Measurements from ENCODE around the gene BOK. TPM values are rescaled to one million over a fixed set of nuclear protein-coding genes. Genes with fewer than 3 reads are reported as not detected.

BOK gene
- total RNA-seq, 1 experiment from 2014 or later = 33.9 TPM

DNA sequence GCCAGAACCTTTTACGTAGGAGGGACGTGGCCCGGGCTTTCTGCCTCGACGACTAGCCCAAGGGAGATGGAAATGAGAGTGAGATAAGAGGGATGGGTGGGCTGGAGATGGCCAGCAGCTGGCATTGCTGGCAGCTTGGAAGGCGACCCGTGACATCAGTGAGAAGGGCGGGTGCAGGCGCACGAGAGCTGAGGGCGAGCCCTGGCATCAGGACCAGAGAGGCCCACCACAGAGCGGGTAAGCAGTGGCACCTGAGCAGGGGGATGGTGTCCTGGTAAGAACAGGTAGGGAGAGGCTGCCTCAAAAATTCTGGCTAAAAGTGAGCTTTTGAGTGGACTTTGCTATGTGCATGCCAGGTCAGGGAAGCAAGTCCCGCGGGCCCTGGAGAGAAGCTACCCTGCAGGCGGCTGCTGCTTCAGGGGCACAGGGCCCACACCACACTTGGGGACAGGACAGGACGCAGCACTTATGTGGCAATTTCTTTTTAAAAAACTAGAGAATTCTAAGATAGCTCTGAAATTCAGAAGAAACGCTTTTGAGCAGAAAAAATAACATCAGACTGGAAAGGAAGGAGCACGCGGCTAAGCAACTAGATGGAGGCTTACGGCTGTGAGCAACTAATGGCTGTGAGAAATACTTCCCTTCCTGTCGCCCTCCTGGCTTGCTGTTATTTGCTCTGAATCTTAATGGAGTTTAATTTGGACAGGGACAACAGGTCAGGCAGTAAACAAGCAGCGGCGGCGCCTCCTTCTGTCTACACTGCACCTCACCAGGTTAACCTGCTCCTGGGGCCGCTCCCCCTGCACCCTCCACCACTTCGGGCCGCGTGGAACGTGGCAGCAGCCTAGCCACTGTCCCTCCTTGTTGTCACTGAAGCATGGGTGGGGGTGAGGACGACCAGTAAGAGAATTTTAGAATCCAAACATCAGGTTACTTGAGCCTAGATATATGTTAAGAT lies 57.9 kb downstream of the BOK start:
- H2BK15ac ChIP-seq (ENCODE audit: low read depth, low read length) = no peak overlapping the region
- no peak overlapping the region; the same call in 1 of the 2 replicates for H3K14ac ChIP-seq (ENCODE audit: insufficient read depth, low read length)
- no peaks in the 10 kb centered on the region for H3K27me3 ChIP-seq (ENCODE audit: insufficient read depth, low read length)
- H3K9ac ChIP-seq (ENCODE audit: extremely low read depth, insufficient read length, low read length) = no peak overlapping the region
- H4K5ac ChIP-seq (ENCODE audit: insufficient read length, low read depth, low read length) = no peak overlapping the region
- peak; percentile 19; the same call in 1 of the 3 replicates for TF ChIP-seq CTCF (conservative IDR thresholded peaks at IDR 0.05)
- no peak overlapping the region for H2BK20ac ChIP-seq (ENCODE audit: low read depth, low read length, poor library complexity, severe bottlenecking)
- Mint-ChIP-seq H3K4me1 (peaks cover 12 to 16% of the 10 kb centered on the region in 2 experiments), H3K9me3 (peaks cover 0 to 2% of the 10 kb centered on the region in 2 experiments; a peak in 2 of 5 replicates), H3K4me3 (peak overlapping the region in 1 of 2 experiments; percentile 19; a peak in 1 of 5 replicates), H3K27ac (peak overlapping the region; percentile 34 to 93 (median 90); a peak in 6 of 7 replicates), H3K27me3 (ENCODE audit: low read depth) (no peaks in the 10 kb centered on the region), H3K36me3 (ENCODE audit: insufficient read depth in 1 of 3, low read depth in 3 of 3) (peaks cover 3 to 22% (median 10%) of the 10 kb centered on the region in 3 experiments; a peak in 5 of 7 replicates)
- no peak overlapping the region for H3K4me2 ChIP-seq (ENCODE audit: insufficient read depth, insufficient read length, low read length)
- no peaks in the 10 kb centered on the region for H3K23me2 ChIP-seq (ENCODE audit: insufficient read length, low read depth, low read length, poor library complexity, severe bottlenecking)
- H4K8ac ChIP-seq (replicated peaks; ENCODE audit: insufficient read length, low read depth, low read length) = no peak overlapping the region
- no peak overlapping the region for H3K18ac ChIP-seq (ENCODE audit: insufficient read length, low read depth, low read length)
- H2AK5ac ChIP-seq (ENCODE audit: insufficient read length, low read length) = no peak overlapping the region
- H2AFZ ChIP-seq (ENCODE audit: low read length) = no peak overlapping the region
- peak; percentile 53 for DNase-seq
- H4K20me1 ChIP-seq (ENCODE audit: control insufficient read depth, insufficient read depth, insufficient read length) = no peaks in the 10 kb centered on the region
- no peak overlapping the region for H2BK12ac ChIP-seq (ENCODE audit: insufficient read length, low read depth, low read length)
- no peak overlapping the region for H3T11ph ChIP-seq (ENCODE audit: low read length)
- no peaks in the 10 kb centered on the region; the same call in 1 of the 2 replicates for H3K79me2 ChIP-seq (ENCODE audit: insufficient read depth, low read length)
- no peak overlapping the region for H4K91ac ChIP-seq (ENCODE audit: insufficient read length, low read depth, low read length)
- H3K79me1 ChIP-seq (ENCODE audit: insufficient read depth, low read depth, low read length, poor library complexity, severe bottlenecking) = no peaks in the 10 kb centered on the region
- no peaks in the 10 kb centered on the region for H3K9me3 ChIP-seq (ENCODE audit: control insufficient read depth, low read depth, low read length)
- H2BK120ac ChIP-seq (ENCODE audit: low read depth, low read length, poor library complexity, severe bottlenecking) = no peak overlapping the region
- no peak overlapping the region for H3K4ac ChIP-seq (ENCODE audit: low read depth, low read length)
- no peak overlapping the region for H3K27ac ChIP-seq (ENCODE audit: insufficient read length, low read depth, low read length)
- no peak overlapping the region for H3K23ac ChIP-seq (ENCODE audit: insufficient read length, low read depth, low read length)
- H2BK5ac ChIP-seq (ENCODE audit: insufficient read length, low read length) = no peak overlapping the region
- peaks cover 4% of the 10 kb centered on the region; the same call in 1 of the 2 replicates for H3K4me1 ChIP-seq (ENCODE audit: insufficient read depth, low read length)
- H3K56ac ChIP-seq (ENCODE audit: insufficient read length, low read depth, low read length) = no peak overlapping the region
- WGBS (ENCODE audit: extremely low coverage, insufficient read length, low lambda C conversion rate) = no CpG with 5 or more reads among the region's 30 CpGs
